K562 (cell line): Measurements from ENCODE around the gene THEMIS. TPM values are rescaled to one million over a fixed set of nuclear protein-coding genes. Genes with fewer than 3 reads are reported as not detected.

Experiments
- ATAC-seq: fragments of 200-7000 bp; cut with Tn5 transposase; 3 replicates; pipeline ENCODE4 v1.9.1; 2020; ENCODE audit warnings: moderate library complexity
- BruUV-seq: library from RNA; stranded (reverse); fragments of 400-500 nt; replicated peaks from 2 replicates; lab custom pipeline; 2021; lab: Mats Ljungman, UMichigan
- CTCF ChIA-PET: fragments of 300-600 bp; formaldehyde crosslinking; extraction: SDS; loops from one replicate; lab custom pipeline; 2021; ENCODE audit warnings: low intra/inter-chr PET ratio; lab: Yijun Ruan, JAX
- POLR2A ChIA-PET: fragments of 300-600, 350-650 bp; sonication (Branson Sonifier 250); formaldehyde crosslinking; extraction: SDS; loops from one replicate; lab custom pipeline; 2021; ENCODE audit warnings: antibody characterized with exemption, inconsistent platforms; lab: Yijun Ruan, JAX
- DNase-seq, 4 experiments: peaks; one replicate each; pipeline versions ENCODE4 v3.0.0 to v3.0.0-alpha.2; 2011 to 2018; ENCODE audit warnings: low spot score in 3 of 4, mixed read lengths in 3 of 4; ENCODE audit errors: extremely low read depth in 1 of 4
- FAIRE-seq: peaks from 2 replicates; lab custom pipeline; 2011; peaks lifted over from hg19 to GRCh38; lab: Jason Lieb, UNC
- H2AFZ ChIP-seq: 2 replicates; pipeline ENCODE4 v1.6.0; 2011; ENCODE audit warnings: low read depth, low read length, control low read depth, inconsistent platforms
- H3K27ac ChIP-seq: fragments of 200-600 bp; 3 replicates; pipeline ENCODE4 v1.8.0; 2011; ENCODE audit warnings: low read depth, mild to moderate bottlenecking, control low read depth, inconsistent platforms, low read length, moderate library complexity, mixed read lengths; ENCODE audit errors: extremely low read depth
- H3K27me3 ChIP-seq, 2 experiments: fragments of 300-600 bp in 1 of 2; 2 replicates in 1 of 2; 3 replicates in 1 of 2; pipeline versions ENCODE4 v1.6.0 to v1.8.0; 2011; ENCODE audit warnings: inconsistent platforms in 2 of 2, low read length in 2 of 2, mild to moderate bottlenecking in 1 of 2, mixed read lengths in 1 of 2, moderate library complexity in 1 of 2; ENCODE audit not compliant: control insufficient read depth in 2 of 2, insufficient read depth in 2 of 2
- H3K36me3 ChIP-seq: fragments of 300-600 bp; 3 replicates; pipeline ENCODE4 v1.8.0; 2011; ENCODE audit warnings: mild to moderate bottlenecking, low read length, inconsistent platforms; ENCODE audit not compliant: control insufficient read depth, insufficient read depth
- H3K4me1 ChIP-seq, 2 experiments: fragments of 200-600 bp in 1 of 2; replicated peaks in 1 of 2; 2 replicates in 1 of 2; 3 replicates in 1 of 2; pipeline versions ENCODE4 v1.5.1 to v1.8.0; 2011; ENCODE audit warnings: inconsistent platforms in 2 of 2, low read length in 2 of 2, mild to moderate bottlenecking in 1 of 2, mixed read lengths in 1 of 2, moderate library complexity in 1 of 2; ENCODE audit not compliant: control insufficient read depth in 2 of 2, insufficient read depth in 2 of 2
- H3K4me2 ChIP-seq: 2 replicates; pipeline ENCODE4 v1.6.1; 2011; ENCODE audit warnings: low read length, control low read depth, inconsistent platforms, mixed read lengths; ENCODE audit not compliant: insufficient read depth
- H3K4me3 ChIP-seq: fragments of 200-600 bp; sonication (generic), shearing (Covaris generic); 2 replicates; pipeline ENCODE4 v1.5.1; 2016; ENCODE audit warnings: control low read depth, inconsistent platforms
- H3K79me2 ChIP-seq: fragments of 200-600 bp; 3 replicates; pipeline ENCODE4 v1.8.0; 2011; ENCODE audit warnings: low read length, inconsistent platforms; ENCODE audit not compliant: control insufficient read depth, insufficient read depth
- H3K9ac ChIP-seq, 2 experiments: 2 replicates each; pipeline versions ENCODE4 v1.6.0 to v1.6.1; 2011; ENCODE audit warnings: low read depth in 2 of 2, low read length in 2 of 2, control low read depth in 1 of 2, inconsistent platforms in 1 of 2, mild to moderate bottlenecking in 1 of 2, mixed read lengths in 1 of 2; ENCODE audit not compliant: insufficient read depth in 1 of 2
- H3K9me1 ChIP-seq: one replicate; pipeline ENCODE4 v1.6.0; 2011; ENCODE audit warnings: inconsistent platforms, mild to moderate bottlenecking, low read length, moderate library complexity; ENCODE audit not compliant: control insufficient read depth, insufficient read depth
- H3K9me3 ChIP-seq: replicated peaks from 2 replicates; pipeline ENCODE4 v1.5.1; 2011; ENCODE audit warnings: low read depth, low read length, inconsistent platforms; ENCODE audit not compliant: control insufficient read depth, insufficient read depth
- H4K20me1 ChIP-seq: replicated peaks from 2 replicates; pipeline ENCODE4 v1.6.1; 2011; ENCODE audit warnings: low read length, inconsistent platforms, mixed read lengths; ENCODE audit not compliant: control insufficient read depth, insufficient read depth
- DNMT1 ChIP-seq: fragments of 450-650 bp; IDR thresholded peaks from 2 replicates; pipeline ENCODE4 v1.6.1; 2016; ENCODE audit warnings: antibody characterized with exemption, mild to moderate bottlenecking
- FOXK1 ChIP-seq: sonication (generic); formaldehyde crosslinking; IDR thresholded peaks from 2 replicates; pipeline ENCODE4 v1.8.0; 2022; ENCODE audit warnings: missing genetic modification reagents, mild to moderate bottlenecking, borderline replicate concordance
- MBD1 ChIP-seq: fragments of 250-450 bp; sonication (Bioruptor Pico); IDR thresholded peaks from 2 replicates; pipeline ENCODE4 v1.8.0; 2022; ENCODE audit warnings: inconsistent platforms
- MLLT1 ChIP-seq, 2 experiments: fragments of 450-650 bp; IDR thresholded peaks; 2 replicates each; pipeline ENCODE4 v1.6.1; 2016
- POLR3G ChIP-seq: IDR thresholded peaks from 2 replicates; pipeline ENCODE4 v1.6.1; 2011; ENCODE audit not compliant: insufficient read length, insufficient replicate concordance; ENCODE audit errors: extremely low read depth
- SAP30 ChIP-seq: fragments of 200-600 bp; sonication (generic); IDR thresholded peaks from 2 replicates; pipeline ENCODE4 v1.6.1; 2012; ENCODE audit warnings: borderline replicate concordance, low read depth, mild to moderate bottlenecking, moderate library complexity, low read length, control low read depth, inconsistent platforms; ENCODE audit not compliant: insufficient read depth, poor library complexity, severe bottlenecking
- SIRT6 ChIP-seq: IDR thresholded peaks from one replicate; pipeline ENCODE4 v1.6.1; 2012; ENCODE audit warnings: low read depth, mild to moderate bottlenecking, control low read depth, inconsistent platforms, low read length, moderate library complexity
- THRAP3 ChIP-seq: fragments of 450-650 bp; IDR thresholded peaks from 2 replicates; pipeline ENCODE4 v1.6.1; 2016; ENCODE audit warnings: mild to moderate bottlenecking, inconsistent platforms, borderline replicate concordance
- WHSC1 ChIP-seq: IDR thresholded peaks from one replicate; pipeline ENCODE4 v1.6.1; 2012; ENCODE audit warnings: low read length, control low read depth, inconsistent platforms
- ZBTB11 ChIP-seq, 3 experiments: fragments of 200-800 bp in 1 of 3; fragments of 250-450 bp in 1 of 3; fragments of 450-650 bp in 1 of 3; sonication (Bioruptor Pico) in 1 of 3; sonication (Bioruptor generic) in 1 of 3; formaldehyde crosslinking in 1 of 3; IDR thresholded peaks; 2 replicates each; pipeline versions ENCODE4 v1.6.1 to v1.8.0; 2016 to 2022; ENCODE audit warnings: mild to moderate bottlenecking in 2 of 3, missing genetic modification characterization in 2 of 3, missing compliant biosample characterization in 1 of 3, moderate library complexity in 1 of 3
- ZNF277 ChIP-seq: fragments of 250-450 bp; sonication (Bioruptor Pico); IDR thresholded peaks from 2 replicates; pipeline ENCODE4 v1.8.0; 2022; ENCODE audit warnings: inconsistent platforms, mild to moderate bottlenecking, moderate library complexity, borderline replicate concordance
- ZNF507 ChIP-seq: conservative IDR thresholded peaks from 2 replicates; pipeline ENCODE4 v1.6.1; 2017; ENCODE audit warnings: missing genetic modification characterization, missing compliant biosample characterization
- WGBS: fragments of 100-300 bp; shearing (Covaris generic); methylation state at CpG from one replicate; pipeline ENCODE4 v1.1.6; 2016; ENCODE audit warnings: low coverage, mixed read lengths; ENCODE audit not compliant: insufficient coverage; ENCODE audit errors: missing lambda C conversion rate; 5-methylcytosine and 5-hydroxymethylcytosine counted together
- in situ Hi-C: fragments of 300-500 bp; cut with MboI; formaldehyde crosslinking; loops from 4 replicates; pipeline ENCODE4 v1.15.0; 2018; ENCODE audit warnings: inconsistent platforms, mixed read lengths
- intact Hi-C: fragments of 100-400 bp; cut with micrococcal nuclease; formaldehyde crosslinking; loops from 2 replicates; pipeline ENCODE4 v1.14.2; 2022
- polyA plus RNA-seq, 8 experiments: library from polyadenylated mRNA; depleted of rRNA in 4 of 8; stranded (reverse) in 5 of 8; unstranded in 3 of 8; fragments of >200 nt; fragmentation: Nextera tagmentation in 2 of 8; fragmentation: Illumina TruSeq in 1 of 8; extraction: Ambion mirVana in 2 of 8; extraction: Trizol in 1 of 8; gene quantifications; 2 replicates each; pipeline versions ENCODE4 v1.2.1 to v1.2.3, GENCODE V29; 2011 to 2014; ENCODE audit warnings: inconsistent platforms in 1 of 8, missing spikeins in 1 of 8
- total RNA-seq, 7 experiments: library from RNA; depleted of rRNA in 6 of 7; stranded (reverse); fragments of >200 nt in 6 of 7; fragmentation: Illumina TruSeq in 2 of 7; extraction: Trizol in 2 of 7; gene quantifications; 2 replicates each; pipeline versions ENCODE4 v1.2.1 to v1.2.3, GENCODE V29; 2011 to 2021; ENCODE audit warnings: low replicate concordance in 1 of 7

The THEMIS gene
- total and polyA plus RNA-seq, 9 of the 15 experiments (the other 6 are each of a cell fraction or from before 2014, with no cell fraction given) = 0.09 TPM; not detected in 8

GRCh38 chr6:127794405-127794804, 106.5 kb downstream of the THEMIS start (continued):
- no peak for TF ChIP-seq ZNF507 (tag)
- no peak for TF ChIP-seq POLR3G

GRCh38 chr6:127793396-127793795, 107.5 kb downstream of the THEMIS start:
- no peak for ATAC-seq
- no peak overlapping the region for H2AFZ ChIP-seq
- no peak overlapping the region for H3K4me2 ChIP-seq
- TF ChIP-seq THRAP3 (no peak), MBD1 (CRISPR knock-in tag) (no peak), DNMT1 (no peak), ZBTB11 (CRISPR knock-in tag; IDR thresholded peaks at IDR 0.05) (no peak), SAP30 (no peak), FOXK1 (CRISPR knock-in tag) (no peak), WHSC1 (no peak), SIRT6 (no peak), MLLT1 (IDR thresholded peaks at IDR 0.05) (no peak), ZNF277 (no peak)
- TF ChIP-seq, all 486 proteins: peak for 0
- Histone ChIP-seq H3K9ac (no peak overlapping the region), H3K9me3 (no peaks in the 10 kb centered on the region), H3K9me1 (no peaks in the 10 kb centered on the region), H4K20me1 (no peaks in the 10 kb centered on the region), H3K27ac (no peak overlapping the region), H3K79me2 (no peaks in the 10 kb centered on the region), H3K4me1 (no peaks in the 10 kb centered on the region), H3K27me3 (no peaks in the 10 kb centered on the region), H3K36me3 (no peaks in the 10 kb centered on the region), H3K4me3 (no peak overlapping the region)
- DNase-seq = no peak
- WGBS = 0% methylated on average over 1 of the region's 1 CpG
- in situ Hi-C loops (no loop called here), intact Hi-C loops (no loop called here)
- ChIA-PET CTCF (no interaction called here), POLR2A (no interaction called here)
- no TSS peak for BruUV-seq
- no peak for FAIRE-seq
